ENCODE measurements around the gene C4orf54.

GRCh38 chr4:99651016-99651769, 6.4 kb downstream of the C4orf54 start:
- TF ChIP-seq, protein P1, sequence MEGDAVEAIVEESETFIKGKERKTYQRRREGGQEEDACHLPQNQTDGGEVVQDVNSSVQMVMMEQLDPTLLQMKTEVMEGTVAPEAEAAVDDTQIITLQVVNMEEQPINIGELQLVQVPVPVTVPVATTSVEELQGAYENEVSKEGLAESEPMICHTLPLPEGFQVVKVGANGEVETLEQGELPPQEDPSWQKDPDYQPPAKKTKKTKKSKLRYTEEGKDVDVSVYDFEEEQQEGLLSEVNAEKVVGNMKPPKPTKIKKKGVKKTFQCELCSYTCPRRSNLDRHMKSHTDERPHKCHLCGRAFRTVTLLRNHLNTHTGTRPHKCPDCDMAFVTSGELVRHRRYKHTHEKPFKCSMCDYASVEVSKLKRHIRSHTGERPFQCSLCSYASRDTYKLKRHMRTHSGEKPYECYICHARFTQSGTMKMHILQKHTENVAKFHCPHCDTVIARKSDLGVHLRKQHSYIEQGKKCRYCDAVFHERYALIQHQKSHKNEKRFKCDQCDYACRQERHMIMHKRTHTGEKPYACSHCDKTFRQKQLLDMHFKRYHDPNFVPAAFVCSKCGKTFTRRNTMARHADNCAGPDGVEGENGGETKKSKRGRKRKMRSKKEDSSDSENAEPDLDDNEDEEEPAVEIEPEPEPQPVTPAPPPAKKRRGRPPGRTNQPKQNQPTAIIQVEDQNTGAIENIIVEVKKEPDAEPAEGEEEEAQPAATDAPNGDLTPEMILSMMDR (IDR thresholded peaks at IDR 0.05; ENCODE audit: low read depth, low read length) = no peak
- no peak for TF ChIP-seq EZH2phosphoT487 (IDR thresholded peaks at IDR 0.05; ENCODE audit: low read depth)
